GM18867 (cell line): ENCODE measurements around the gene G0S2.
A peak's percentile ranks its signal among the peaks of the same experiment; 100 is the strongest.

Source experiments
- ATAC-seq: cut with Tn5 transposase; IDR thresholded peaks from one replicate; pipeline ENCODE4 v1.9.1; 2021; ENCODE audit warnings: mild to moderate bottlenecking, moderate library complexity; ENCODE audit not compliant: unreplicated experiment

Gene G0S2

GRCh38 chr1:209714338-209714737 lies 39.1 kb downstream of the G0S2 start:
- ATAC-seq, result no peak

GRCh38 chr1:209715314-209715713 lies 40.1 kb downstream of the G0S2 start:
- ATAC-seq, result no peak

- no peak for ATAC-seq
Observed at GRCh38 chr1:209717818-209718217, 42.6 kb downstream of the G0S2 start.

GRCh38 chr1:209720326-209720725 lies 45.1 kb downstream of the G0S2 start:
- ATAC-seq, result no peak

- ATAC-seq, result no peak
Observed at GRCh38 chr1:209720826-209721225, 45.6 kb downstream of the G0S2 start.

- no peak for ATAC-seq
Observed at GRCh38 chr1:209721323-209721722, 46.1 kb downstream of the G0S2 start.

- no peak for ATAC-seq
Observed at GRCh38 chr1:209723265-209723664, 48.1 kb downstream of the G0S2 start.

- ATAC-seq, result peak; percentile 45
Observed at GRCh38 chr1:209723756-209724693, 48.8 kb downstream of the G0S2 start.
